Posterior vena cava (tissue), 2 donors: ENCODE results near the gene GRK4. TPM values are rescaled to one million over a fixed set of nuclear protein-coding genes. Genes with fewer than 3 reads are reported as not detected.
"Not testable (repeated sequence)": the region's sequence is repeated elsewhere in the genome, so short reads cannot be mapped to it uniquely, and the experiment has no call there.

Experiments used
- DNase-seq: peaks from one replicate; pipeline ENCODE4 v3.0.0-alpha.2; 2020; ENCODE audit warnings: low spot score
- intact Hi-C, 2 donors: fragments of 100-400 bp; cut with DNase I; formaldehyde crosslinking; loops; one replicate each; pipeline versions ENCODE4 v1.14.1 to v1.14.2; 2022 to 2023
- total RNA-seq, 2 donors: library from RNA; stranded (reverse); fragmentation: NEBNext Ultra II Directional; extraction: Animal tissue kit (Norgen Biotek cat#: 25700); gene quantifications; one replicate each; pipeline ENCODE4 v1.2.1, GENCODE V29; 2021
- donor health status: DM: yes; HTN: yes; CAD: no.
- donor health status: DM: yes; HTN: yes; CAD: no.

Gene GRK4
- total RNA-seq, 2 donors from 2014 or later: 5.6 to 8.0 TPM

DNA sequence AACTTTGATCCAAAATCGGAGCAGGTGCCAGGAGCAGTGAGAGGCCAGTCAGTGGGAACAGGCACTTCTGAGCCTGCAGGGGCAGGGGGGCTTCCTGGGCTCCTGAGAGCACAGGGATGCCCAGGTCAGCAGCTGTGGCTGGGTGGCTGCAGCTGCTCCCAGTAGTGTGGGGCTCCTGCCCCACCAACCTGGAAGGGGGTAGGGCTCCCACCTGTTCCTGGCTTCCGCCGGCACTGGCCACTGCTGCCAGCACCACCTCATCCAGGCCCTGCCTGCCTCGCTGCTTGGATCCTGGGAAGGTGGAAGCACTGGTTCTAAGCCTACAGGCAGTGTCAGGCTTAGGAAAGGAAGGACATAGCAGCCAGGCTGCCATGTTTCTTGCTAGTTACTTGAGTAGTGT, 18.6 kb downstream of the GRK4 start:
- intact Hi-C loops: no loop called here
- DNase-seq: no peak

DNA sequence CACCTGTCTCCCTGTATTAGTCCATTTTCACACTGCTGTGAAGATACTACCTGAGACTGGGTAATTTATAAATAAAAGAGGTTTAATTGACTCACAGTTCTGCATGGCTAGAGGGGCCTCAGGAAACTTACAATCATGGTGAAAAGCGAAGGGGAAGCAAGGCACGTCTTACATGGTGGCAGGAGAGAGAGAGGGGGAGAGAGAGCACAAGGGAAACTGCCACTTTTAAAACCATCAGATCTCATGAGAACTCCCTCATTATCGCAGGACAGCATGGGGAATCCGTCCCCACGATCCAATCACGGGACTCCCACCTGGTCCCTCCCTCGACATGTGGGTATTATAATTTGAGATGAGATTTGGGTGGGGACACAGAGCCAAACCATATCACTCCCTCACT, 20.3 kb downstream of the GRK4 start:
- intact Hi-C loops, DNase-seq: not testable (repeated sequence)

GRCh38 chr4:2991243-2991642, 27.9 kb downstream of the GRK4 start:
- DNase-seq: no peak

DNA sequence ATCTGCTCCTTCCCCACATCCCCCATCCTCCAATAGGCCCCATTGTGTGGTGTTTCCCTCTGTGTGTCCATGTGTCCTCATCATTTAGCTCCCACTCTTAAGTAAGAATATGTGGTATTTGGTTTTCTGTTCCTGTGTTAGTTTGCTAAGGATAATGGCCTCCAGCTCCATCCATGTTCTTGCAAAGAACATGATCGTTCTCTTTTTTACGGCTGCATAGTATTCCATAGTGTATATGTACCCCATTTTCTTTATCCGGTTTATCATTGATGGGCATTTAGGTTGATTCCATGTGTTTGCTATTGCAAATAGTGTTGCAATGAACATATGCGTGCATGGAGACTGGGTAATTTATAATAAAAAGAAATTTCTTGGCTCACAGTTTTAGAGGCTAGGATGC, 31.5 kb downstream of the GRK4 start:
- no peak for DNase-seq
- intact Hi-C loops: no loop called here

More at GRCh38 chr4:2991243-2991642, 27.9 kb downstream of the GRK4 start:
- intact Hi-C loops: no loop called here

DNA sequence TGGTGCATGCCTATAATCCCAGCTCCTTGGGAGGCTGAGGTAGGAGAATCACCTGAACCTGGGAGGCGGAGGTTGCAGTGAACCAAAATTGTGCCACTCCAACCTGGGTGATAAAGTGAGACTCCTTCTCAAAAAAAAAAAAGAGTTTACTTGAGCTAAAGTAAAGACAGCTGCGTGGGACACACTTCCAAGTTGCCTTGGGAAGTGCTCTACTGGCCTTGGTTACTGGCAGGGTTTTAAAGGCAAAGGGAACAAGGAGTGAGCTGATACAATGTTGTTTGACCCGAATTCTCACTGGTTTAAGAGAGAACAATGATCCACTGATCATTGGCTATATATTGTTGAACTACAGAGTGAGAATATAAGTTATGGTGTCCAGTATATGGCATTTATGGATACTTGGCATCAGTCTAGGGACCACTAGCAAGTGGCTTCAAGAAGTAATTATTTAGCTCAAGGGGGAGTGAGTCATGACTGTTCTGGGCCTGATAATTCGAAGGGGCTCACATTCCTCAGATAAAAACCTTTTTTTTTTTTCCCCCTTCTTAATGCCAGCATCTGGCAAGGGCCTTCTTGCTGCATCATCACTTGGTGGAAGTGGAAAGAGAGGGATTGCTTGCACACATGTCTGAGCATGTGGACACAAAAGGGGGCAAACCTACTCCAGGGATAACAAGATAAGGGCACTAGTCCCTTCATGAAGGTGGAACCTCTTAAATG, 32.3 kb downstream of the GRK4 start:
- intact Hi-C loops: no loop called here

GRCh38 chr4:2996415-2996814, 33.0 kb downstream of the GRK4 start:
- DNase-seq: no peak

More for the DNA sequence above, 32.3 kb downstream of the GRK4 start:
- no peak for DNase-seq

GRCh38 chr4:3007724-3008123, 44.4 kb downstream of the GRK4 start:
- intact Hi-C loops: no loop called here
- no peak for DNase-seq

More at GRCh38 chr4:2996415-2996814, 33.0 kb downstream of the GRK4 start:
- intact Hi-C loops: no loop called here

DNA sequence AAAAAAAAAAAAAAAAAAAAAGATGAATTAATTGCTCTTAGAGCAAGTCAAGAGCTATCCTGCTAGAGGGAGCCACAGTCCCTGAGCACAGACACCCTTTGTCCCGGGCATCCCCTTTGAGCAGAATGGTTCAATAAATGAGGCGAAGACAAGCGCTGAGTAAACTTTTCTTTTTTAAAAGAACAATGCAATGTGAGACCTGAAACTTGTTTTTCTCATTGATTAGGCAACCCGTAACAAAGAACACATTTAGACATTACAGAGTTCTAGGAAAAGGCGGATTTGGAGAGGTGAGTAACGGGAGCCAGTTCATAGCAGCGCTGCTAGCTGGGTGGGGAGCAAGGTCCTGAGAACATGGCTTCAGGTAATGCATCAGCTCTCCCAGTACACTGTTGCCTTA, 46.1 kb downstream of the GRK4 start:
- intact Hi-C loops: no loop called here
- DNase-seq: no peak

DNA sequence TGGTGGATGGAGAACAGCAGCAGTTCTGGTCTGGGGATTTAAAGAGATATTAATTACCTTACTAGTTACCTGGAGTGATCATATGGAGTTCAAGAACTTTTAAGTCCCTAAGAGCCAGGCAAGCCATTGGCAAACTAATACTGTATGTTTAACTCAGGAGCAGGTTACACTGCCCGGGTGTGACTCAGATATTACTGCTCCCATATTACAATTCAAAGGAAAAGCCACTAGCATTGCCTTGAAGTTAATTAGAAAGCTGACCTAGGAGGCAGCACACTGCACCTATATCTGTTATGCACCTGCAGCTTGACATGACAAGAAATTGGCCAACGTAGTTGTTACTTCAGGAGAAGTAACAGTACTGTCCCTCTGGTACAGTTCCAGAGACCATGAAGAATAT, 47.2 kb downstream of the GRK4 start:
- intact Hi-C loops: no loop called here
- no peak for DNase-seq

DNA sequence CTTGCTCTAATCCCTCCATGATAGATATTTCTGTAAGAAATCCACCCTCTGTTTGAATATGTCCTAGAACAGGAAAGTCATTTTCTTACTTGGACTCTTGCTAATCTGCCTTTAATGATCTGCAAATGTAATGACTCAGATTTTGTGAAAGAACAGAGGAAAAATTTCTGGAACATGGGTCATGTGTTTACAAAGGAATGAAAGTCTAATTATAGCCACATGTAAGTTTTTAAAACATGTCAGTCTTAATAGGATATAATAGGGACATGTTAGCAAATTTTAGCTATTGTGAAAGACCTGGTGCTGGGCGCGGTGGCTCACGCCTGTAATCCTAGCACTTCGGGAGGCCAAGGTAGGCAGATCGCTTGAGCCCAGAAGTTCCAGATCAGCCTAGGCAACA, 47.6 kb downstream of the GRK4 start:
- DNase-seq: no peak
- intact Hi-C loops: no loop called here

GRCh38 chr4:3011456-3012220, 48.3 kb downstream of the GRK4 start:
- intact Hi-C loops: no loop called here
- DNase-seq: no peak

DNA sequence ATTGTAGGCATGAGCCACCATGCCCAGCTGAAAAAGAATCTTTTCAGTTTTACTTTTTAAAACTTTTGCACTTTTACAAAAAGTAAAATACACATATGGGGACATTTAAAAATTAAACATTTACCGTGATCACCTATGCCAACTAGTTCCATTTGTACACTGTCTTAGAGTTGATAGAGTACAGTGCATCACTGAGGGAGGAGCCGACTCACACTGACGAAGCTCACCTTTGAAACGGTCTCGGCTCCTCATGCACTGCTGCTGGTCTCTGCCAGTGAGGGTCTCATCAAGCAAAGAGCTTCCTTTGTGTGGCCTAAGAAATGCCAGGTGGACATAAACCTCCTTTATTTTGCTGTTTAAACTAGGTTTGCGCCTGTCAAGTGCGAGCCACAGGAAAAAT, 50.0 kb downstream of the GRK4 start:
- DNase-seq: no peak
- intact Hi-C loops: no loop called here

DNA sequence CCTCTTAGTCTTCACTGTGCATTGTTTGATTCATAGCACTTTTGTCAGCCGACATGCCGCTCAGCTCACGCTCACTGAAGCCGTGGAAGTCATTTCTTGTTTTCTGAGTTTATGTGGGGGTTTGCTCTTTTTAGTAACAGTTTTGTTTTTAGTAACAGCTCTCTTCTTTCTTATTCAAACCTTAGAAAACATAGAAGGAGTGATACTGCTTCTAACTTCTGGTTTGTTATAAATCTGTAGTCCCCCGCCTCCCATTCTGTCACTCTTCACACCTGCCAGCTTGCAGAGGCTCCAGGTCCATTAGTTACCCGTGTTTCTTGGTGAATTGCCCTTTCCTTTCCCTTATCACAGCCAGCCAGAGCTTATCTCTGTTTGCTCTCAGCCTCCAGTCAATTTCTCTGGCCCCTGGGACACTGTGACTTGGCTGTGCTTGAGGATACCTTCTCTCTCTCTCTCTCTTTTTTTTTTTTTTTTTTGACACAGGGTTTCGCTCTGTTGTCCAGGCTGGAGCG, 50.5 kb downstream of the GRK4 start:
- no peak for DNase-seq
- intact Hi-C loops: no loop called here

DNA sequence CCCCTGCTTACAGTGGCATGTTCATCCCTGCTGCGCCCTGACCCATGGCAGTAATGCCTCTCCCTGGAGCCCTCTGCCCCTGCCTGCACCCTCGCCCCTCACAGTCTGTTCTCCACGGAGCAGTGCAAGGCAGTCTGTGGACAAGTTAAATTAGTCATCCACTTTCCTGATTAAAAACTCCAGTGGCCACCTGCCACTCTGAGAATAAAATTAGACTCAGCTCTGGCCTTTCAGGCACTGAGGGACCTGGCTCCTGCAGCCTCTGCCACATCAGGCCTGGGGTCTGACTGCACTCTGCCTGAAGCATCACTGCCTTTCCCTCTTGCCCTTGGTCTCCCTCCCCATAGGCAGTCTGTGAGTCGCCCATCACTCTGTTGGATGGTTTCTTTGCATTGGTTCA, 53.6 kb downstream of the GRK4 start:
- intact Hi-C loops: no loop called here
- DNase-seq: no peak

DNA sequence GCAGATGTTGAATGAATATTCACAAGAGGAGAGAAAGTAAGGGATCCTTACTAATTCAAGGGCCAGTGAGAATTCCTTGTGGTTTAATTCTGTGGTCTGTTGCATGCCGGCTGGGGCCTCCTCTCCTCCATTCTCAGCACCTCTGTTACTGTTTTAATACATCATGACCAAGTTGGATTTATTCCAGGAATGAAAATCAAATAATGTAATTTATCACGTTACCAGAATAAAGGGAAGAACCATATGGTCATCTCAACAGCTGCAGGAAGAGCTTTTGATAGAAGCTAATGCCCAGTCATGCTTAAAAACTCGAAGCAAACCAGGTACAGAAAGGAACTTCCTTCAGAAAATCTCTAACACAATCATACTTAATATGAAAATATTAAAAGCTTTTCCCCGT, 54.1 kb downstream of the GRK4 start:
- DNase-seq: no peak
- intact Hi-C loops: no loop called here

DNA sequence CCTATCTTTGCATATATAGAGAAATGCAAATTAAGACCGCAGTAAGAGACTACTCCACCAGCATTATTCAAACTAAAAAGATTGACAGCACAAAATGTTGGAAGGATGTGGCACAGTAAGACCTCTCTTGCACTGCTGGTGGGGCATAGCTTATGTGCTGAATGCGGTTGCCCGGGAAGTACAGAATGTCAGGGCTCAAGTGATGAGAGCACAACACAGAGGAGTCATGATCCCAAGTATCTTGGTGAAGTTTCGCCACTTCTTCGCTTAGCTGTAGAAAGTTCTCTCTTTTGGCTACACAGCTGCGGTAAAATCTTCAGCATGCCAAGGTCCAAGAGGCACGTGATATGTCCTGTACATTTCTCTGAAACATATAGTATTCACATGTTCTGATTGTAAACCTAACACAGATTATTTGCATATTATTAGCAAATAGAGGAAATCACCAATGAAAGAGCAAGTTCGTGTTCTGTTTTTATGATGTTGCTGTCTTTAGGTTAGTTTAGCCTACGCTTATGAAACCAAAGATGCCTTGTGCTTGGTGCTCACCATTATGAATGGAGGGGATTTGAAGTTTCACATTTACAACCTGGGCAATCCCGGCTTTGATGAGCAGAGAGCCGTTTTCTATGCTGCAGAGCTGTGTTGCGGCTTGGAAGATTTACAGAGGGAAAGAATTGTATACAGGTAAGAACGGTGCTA, 55.9 kb downstream of the GRK4 start:
- DNase-seq: no peak
- intact Hi-C loops: no loop called here

DNA sequence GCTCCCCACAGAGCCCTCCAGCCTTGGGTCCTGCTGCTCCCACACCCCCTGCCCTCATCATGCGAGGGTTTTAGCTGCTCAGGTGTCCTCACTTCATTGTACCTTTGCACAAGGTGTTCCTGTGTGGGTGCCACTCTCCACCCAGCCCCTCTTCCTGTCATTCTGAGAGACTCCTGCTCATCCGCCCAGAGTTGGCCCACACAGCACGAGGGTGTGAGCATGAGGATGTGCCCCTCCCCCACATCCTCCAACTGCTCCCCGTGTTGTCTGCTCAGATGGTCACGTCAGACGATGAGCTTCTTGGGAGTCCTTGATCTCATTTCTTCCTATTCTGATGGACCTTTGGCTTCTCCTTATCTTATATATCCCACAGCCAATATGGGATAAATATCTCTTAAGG, 57.8 kb downstream of the GRK4 start:
- intact Hi-C loops: no loop called here
- DNase-seq: peak; percentile 36

DNA sequence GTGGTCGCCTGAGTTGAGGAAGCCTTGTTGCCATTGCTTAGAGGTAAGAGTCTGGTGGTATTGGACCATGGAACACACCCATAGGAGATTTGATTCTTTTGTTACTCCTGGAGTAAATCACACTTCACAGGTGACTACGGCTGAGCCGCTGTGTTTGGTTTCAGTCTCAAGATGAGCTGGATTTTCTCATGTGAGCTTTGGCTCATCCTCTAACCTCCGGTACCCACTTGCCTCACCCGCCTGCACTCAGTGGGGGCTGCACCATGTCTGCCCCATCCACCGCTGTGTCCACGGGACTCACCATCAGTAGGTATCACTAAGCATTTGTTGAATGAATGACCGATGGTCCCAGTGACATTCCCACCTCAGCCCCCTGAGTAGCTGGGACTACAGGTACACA, 58.3 kb downstream of the GRK4 start:
- intact Hi-C loops: no loop called here
- peak; percentile 32 for DNase-seq

GRCh38 chr4:3022112-3022511, 58.7 kb downstream of the GRK4 start:
- intact Hi-C loops: no loop called here
- peak; percentile 37 for DNase-seq

GRCh38 chr4:3022651-3023050, 59.3 kb downstream of the GRK4 start:
- peak; percentile 10 for DNase-seq
- intact Hi-C loops: no loop called here
